ENCODE results near the gene UBTD2.

UBTD2 gene

DNA sequence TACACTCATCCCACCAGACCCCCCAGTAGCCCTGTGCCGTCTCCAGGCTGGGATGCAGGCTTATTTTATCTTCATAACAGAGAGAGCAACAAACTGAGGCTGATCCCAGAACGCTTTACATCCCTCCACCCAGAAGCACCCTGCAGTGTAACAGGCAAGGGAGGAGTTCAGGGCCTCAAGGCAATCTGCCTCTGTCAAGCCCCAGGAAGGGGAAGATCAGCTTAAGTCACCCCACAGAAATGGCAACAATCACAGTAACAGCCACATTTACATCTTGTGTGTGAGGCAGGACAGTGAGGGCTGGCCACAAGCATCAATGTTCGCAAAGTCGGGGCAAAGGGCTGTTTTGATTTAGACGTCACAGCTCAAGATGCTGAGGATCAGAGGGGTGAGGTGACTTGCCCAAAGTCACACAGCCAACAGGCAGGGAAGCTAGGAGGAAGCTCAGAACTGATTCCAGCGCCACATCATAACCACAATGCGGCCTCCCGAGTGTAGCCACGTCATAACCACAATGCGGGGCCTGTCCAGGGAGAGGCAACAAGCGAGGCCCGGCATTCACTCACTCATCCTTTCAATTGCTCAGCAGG, 109.9 kb downstream of the UBTD2 start:
- Histone ChIP-seq H3K9ac (ENCODE audit: low read length) (no peak overlapping the region), H3K27me3 (ENCODE audit: control insufficient read depth, insufficient read depth, low read length) (no peaks in the 10 kb centered on the region), H3K4me3 (ENCODE audit: low read length) (no peak overlapping the region), H3K4me1 (ENCODE audit: control insufficient read depth, low read depth, low read length) (peaks cover 5% of the 10 kb centered on the region), H3K27ac (ENCODE audit: low read length) (no peak overlapping the region), H3K36me3 (ENCODE audit: control insufficient read depth, low read depth, low read length) (no peaks in the 10 kb centered on the region), H3K9me3 (ENCODE audit: control insufficient read depth, low read depth, low read length) (no peaks in the 10 kb centered on the region)

GRCh38 chr5:172172912-172173563, 110.5 kb downstream of the UBTD2 start:
- Histone ChIP-seq H3K27me3 (ENCODE audit: control insufficient read depth, insufficient read depth, low read length) (no peaks in the 10 kb centered on the region), H3K36me3 (ENCODE audit: control insufficient read depth, low read depth, low read length) (no peaks in the 10 kb centered on the region), H3K27ac (ENCODE audit: low read length) (no peak overlapping the region), H3K9ac (ENCODE audit: low read length) (no peak overlapping the region), H3K9me3 (ENCODE audit: control insufficient read depth, low read depth, low read length) (no peaks in the 10 kb centered on the region), H3K4me1 (ENCODE audit: control insufficient read depth, low read depth, low read length) (no peaks in the 10 kb centered on the region), H3K4me3 (ENCODE audit: low read length) (no peak overlapping the region)

GRCh38 chr5:172171118-172171517, 112.4 kb downstream of the UBTD2 start:
- Histone ChIP-seq H3K27me3 (ENCODE audit: control insufficient read depth, insufficient read depth, low read length) (no peaks in the 10 kb centered on the region), H3K4me3 (ENCODE audit: low read length) (no peak overlapping the region), H3K27ac (ENCODE audit: low read length) (no peak overlapping the region), H3K9ac (ENCODE audit: low read length) (no peak overlapping the region), H3K36me3 (ENCODE audit: control insufficient read depth, low read depth, low read length) (no peaks in the 10 kb centered on the region), H3K4me1 (ENCODE audit: control insufficient read depth, low read depth, low read length) (no peaks in the 10 kb centered on the region), H3K9me3 (ENCODE audit: control insufficient read depth, low read depth, low read length) (no peaks in the 10 kb centered on the region)

- Histone ChIP-seq H3K4me3 (ENCODE audit: low read length) (no peak overlapping the region), H3K9ac (ENCODE audit: low read length) (no peak overlapping the region), H3K36me3 (ENCODE audit: control insufficient read depth, low read depth, low read length) (no peaks in the 10 kb centered on the region), H3K9me3 (ENCODE audit: control insufficient read depth, low read depth, low read length) (no peaks in the 10 kb centered on the region), H3K27me3 (ENCODE audit: control insufficient read depth, insufficient read depth, low read length) (no peaks in the 10 kb centered on the region), H3K27ac (ENCODE audit: low read length) (no peak overlapping the region), H3K4me1 (ENCODE audit: control insufficient read depth, low read depth, low read length) (no peaks in the 10 kb centered on the region)
Observed at GRCh38 chr5:172170251-172170701, 113.3 kb downstream of the UBTD2 start.

DNA sequence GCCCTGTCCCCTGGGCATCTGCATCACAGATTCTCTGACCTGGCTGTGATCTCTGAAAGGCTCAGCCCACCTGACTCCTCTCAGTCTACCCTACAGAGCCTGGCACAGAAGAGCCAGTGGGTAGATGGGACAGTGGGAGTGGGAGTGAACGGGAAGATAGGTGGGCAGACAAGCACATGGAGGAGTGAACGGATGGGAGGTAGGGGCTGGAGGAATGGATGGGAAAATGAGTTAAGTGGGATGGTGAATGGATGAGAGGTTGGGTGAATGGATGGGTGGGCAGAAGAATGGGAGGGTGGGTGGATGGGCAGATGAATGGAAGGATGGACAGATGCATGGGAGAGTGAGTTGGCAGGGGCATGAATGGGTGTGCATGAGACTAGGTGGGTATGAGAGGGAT, 114.3 kb downstream of the UBTD2 start:
- Histone ChIP-seq H3K27me3 (ENCODE audit: control insufficient read depth, insufficient read depth, low read length) (no peaks in the 10 kb centered on the region), H3K27ac (ENCODE audit: low read length) (no peak overlapping the region), H3K9me3 (ENCODE audit: control insufficient read depth, low read depth, low read length) (no peaks in the 10 kb centered on the region), H3K36me3 (ENCODE audit: control insufficient read depth, low read depth, low read length) (no peaks in the 10 kb centered on the region), H3K4me1 (ENCODE audit: control insufficient read depth, low read depth, low read length) (no peaks in the 10 kb centered on the region), H3K4me3 (ENCODE audit: low read length) (no peak overlapping the region), H3K9ac (ENCODE audit: low read length) (no peak overlapping the region)

DNA sequence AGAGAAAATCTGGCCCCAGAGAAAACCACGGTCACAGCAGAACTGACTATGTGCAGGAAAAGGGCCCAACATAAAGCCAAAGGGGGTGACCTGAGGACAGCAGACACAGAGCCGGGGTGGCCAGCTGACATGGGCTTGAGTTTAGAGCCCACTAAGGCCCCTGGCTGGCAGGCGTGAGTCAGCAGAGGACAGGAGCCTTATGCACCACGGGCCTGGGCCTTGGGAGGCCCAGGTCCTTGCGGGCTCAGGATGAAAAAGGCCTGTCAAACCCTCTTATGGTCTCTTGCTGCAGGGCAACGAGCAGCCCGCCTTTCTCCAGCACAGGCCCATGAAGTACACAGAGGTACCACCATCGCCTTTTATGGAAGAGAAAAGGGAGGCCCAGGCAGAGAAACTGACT, 115.3 kb downstream of the UBTD2 start:
- no peaks in the 10 kb centered on the region for H3K27me3 ChIP-seq (ENCODE audit: control insufficient read depth, insufficient read depth, low read length)
- no peaks in the 10 kb centered on the region for H3K36me3 ChIP-seq (ENCODE audit: control insufficient read depth, low read depth, low read length)
- H3K9ac ChIP-seq (ENCODE audit: low read length): no peak overlapping the region
- H3K9me3 ChIP-seq (ENCODE audit: control insufficient read depth, low read depth, low read length): no peaks in the 10 kb centered on the region
- H3K27ac ChIP-seq (ENCODE audit: low read length): no peak overlapping the region
- H3K4me1 ChIP-seq (ENCODE audit: control insufficient read depth, low read depth, low read length): no peaks in the 10 kb centered on the region
- no peak overlapping the region for H3K4me3 ChIP-seq (ENCODE audit: low read length)

DNA sequence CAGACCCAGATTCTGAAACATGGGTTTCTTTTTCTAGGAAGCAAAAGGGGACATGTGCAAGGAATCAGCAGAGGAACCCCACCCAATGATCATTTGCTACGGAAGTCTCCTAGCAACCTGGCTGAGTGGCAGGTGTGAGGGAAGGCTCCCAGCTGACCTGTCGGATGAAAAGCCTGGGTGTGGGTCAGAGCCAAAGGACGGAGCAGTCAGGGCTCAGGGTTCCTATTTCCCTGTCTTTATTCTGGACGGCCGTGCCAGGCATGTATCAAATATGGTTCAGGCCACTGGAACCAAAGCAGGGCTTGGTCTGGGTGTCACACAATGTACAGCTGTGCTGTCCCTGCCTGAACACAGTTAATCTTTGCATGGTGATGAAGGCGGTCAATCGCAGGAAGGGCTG, 115.7 kb downstream of the UBTD2 start:
- Histone ChIP-seq H3K9ac (ENCODE audit: low read length) (no peak overlapping the region), H3K36me3 (ENCODE audit: control insufficient read depth, low read depth, low read length) (no peaks in the 10 kb centered on the region), H3K9me3 (ENCODE audit: control insufficient read depth, low read depth, low read length) (no peaks in the 10 kb centered on the region), H3K4me1 (ENCODE audit: control insufficient read depth, low read depth, low read length) (no peaks in the 10 kb centered on the region), H3K27me3 (ENCODE audit: control insufficient read depth, insufficient read depth, low read length) (no peaks in the 10 kb centered on the region), H3K27ac (ENCODE audit: low read length) (no peak overlapping the region), H3K4me3 (ENCODE audit: low read length) (no peak overlapping the region)

DNA sequence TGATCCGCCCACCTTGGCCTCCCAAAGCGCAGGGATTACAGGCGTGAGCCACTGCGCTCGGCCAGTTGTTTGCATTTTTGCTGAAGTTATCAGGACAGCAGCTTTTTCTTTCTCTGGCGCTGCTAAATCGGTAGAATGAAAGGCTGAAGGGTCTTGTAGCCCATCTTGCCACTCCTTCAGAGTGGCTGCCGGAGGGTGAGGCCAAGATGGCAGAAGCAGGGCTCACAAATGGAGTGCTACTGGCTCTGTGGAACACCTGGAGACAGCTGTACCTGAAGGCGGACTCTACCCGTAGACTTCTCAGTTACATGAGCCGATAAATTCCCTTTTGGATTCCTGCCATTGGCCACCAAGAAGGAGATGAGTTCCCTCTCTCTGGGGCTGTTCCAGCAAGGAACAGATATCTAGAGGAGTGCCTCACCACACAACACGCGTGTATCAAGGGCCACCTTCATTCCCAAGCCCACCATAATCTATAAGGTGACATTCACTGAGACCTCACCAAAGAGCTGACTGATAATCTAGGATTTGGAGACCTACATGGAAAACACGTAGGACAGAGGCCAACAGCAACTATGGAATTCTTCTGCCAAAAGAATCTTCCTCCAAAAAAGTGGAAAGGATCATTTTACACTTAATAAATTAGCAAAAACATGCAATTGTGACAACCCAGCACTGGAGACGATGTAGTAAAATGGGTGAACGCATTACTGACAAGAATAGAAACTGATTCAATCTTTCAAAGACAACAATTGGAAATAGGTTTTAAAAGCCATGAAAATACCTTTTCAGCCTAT, 117.3 kb downstream of the UBTD2 start:
- H3K27ac ChIP-seq (ENCODE audit: low read length): no peak overlapping the region
- H3K4me1 ChIP-seq (ENCODE audit: control insufficient read depth, low read depth, low read length): no peaks in the 10 kb centered on the region
- H3K27me3 ChIP-seq (ENCODE audit: control insufficient read depth, insufficient read depth, low read length): no peaks in the 10 kb centered on the region

DNA sequence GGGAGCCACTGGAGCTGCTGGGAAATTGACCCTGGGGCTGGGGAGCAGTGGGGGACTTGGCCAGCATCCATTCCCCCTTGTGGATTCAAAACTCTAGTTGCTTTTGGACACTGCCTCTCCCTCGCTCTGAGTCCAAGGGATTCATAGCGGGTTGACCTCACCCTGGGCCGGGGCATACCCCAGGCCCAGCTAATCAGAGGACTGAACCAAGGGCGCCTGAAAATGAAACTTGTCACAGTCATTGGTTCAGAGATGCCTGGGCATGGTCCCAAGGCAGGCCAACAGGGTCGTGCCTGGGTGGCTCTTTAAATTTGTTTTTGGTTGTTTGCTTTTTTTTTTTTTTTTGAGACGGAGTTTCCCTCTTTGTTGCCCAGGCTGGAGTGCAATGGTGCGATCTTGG, 118.1 kb downstream of the UBTD2 start:
- no peak overlapping the region for H3K9ac ChIP-seq (ENCODE audit: low read length)
- H3K4me3 ChIP-seq (ENCODE audit: low read length): no peak overlapping the region
- H3K27ac ChIP-seq (ENCODE audit: low read length): no peak overlapping the region
- no peaks in the 10 kb centered on the region for H3K27me3 ChIP-seq (ENCODE audit: control insufficient read depth, insufficient read depth, low read length)
- no peaks in the 10 kb centered on the region for H3K4me1 ChIP-seq (ENCODE audit: control insufficient read depth, low read depth, low read length)
- no peaks in the 10 kb centered on the region for H3K9me3 ChIP-seq (ENCODE audit: control insufficient read depth, low read depth, low read length)
- no peaks in the 10 kb centered on the region for H3K36me3 ChIP-seq (ENCODE audit: control insufficient read depth, low read depth, low read length)

More for the DNA sequence above, 117.3 kb downstream of the UBTD2 start:
- Histone ChIP-seq H3K4me3 (ENCODE audit: low read length) (no peak overlapping the region), H3K9ac (ENCODE audit: low read length) (no peak overlapping the region), H3K9me3 (ENCODE audit: control insufficient read depth, low read depth, low read length) (no peaks in the 10 kb centered on the region), H3K36me3 (ENCODE audit: control insufficient read depth, low read depth, low read length) (no peaks in the 10 kb centered on the region)

GRCh38 chr5:172164769-172165212, 118.8 kb downstream of the UBTD2 start:
- Histone ChIP-seq H3K4me1 (ENCODE audit: control insufficient read depth, low read depth, low read length) (no peaks in the 10 kb centered on the region), H3K4me3 (ENCODE audit: low read length) (no peak overlapping the region), H3K27ac (ENCODE audit: low read length) (no peak overlapping the region), H3K36me3 (ENCODE audit: control insufficient read depth, low read depth, low read length) (no peaks in the 10 kb centered on the region), H3K27me3 (ENCODE audit: control insufficient read depth, insufficient read depth, low read length) (no peaks in the 10 kb centered on the region), H3K9me3 (ENCODE audit: control insufficient read depth, low read depth, low read length) (no peaks in the 10 kb centered on the region), H3K9ac (ENCODE audit: low read length) (no peak overlapping the region)

DNA sequence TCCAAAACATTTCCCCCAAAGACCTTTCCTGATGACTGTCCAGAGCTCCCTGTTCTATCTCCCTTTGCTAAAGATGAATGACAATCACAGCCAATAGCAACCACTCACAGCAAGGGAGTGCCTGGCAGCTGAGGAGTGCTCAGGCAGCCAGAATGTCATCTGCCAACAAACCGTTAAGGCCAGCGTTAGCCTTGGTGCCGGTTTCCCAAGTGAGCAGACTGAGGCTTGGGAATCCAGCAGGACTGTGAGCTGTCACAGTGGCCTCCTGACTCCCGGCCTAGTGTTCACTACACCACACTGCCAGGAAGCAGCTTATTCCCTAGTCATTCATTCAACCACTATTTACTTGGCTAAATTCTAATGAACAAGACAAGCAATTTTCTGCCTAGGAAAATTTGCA, 120.2 kb downstream of the UBTD2 start:
- H3K9ac ChIP-seq (ENCODE audit: low read length): no peak overlapping the region

More for the DNA sequence above, 120.2 kb downstream of the UBTD2 start:
- Histone ChIP-seq H3K9me3 (ENCODE audit: control insufficient read depth, low read depth, low read length) (no peaks in the 10 kb centered on the region), H3K27ac (ENCODE audit: low read length) (no peak overlapping the region), H3K27me3 (ENCODE audit: control insufficient read depth, insufficient read depth, low read length) (no peaks in the 10 kb centered on the region), H3K4me3 (ENCODE audit: low read length) (no peak overlapping the region), H3K4me1 (ENCODE audit: control insufficient read depth, low read depth, low read length) (no peaks in the 10 kb centered on the region), H3K36me3 (ENCODE audit: control insufficient read depth, low read depth, low read length) (no peaks in the 10 kb centered on the region)
